SK-N-SH treated with all-trans-retinoic acid at 6 μM for 48 hours (cell line): ENCODE data around the gene ADGRA3.

Experiments
- SNAI2 ChIP-seq: fragments of 250-450 bp; sonication (Bioruptor Pico); IDR thresholded peaks from 2 replicates; pipeline ENCODE4 v1.5.0; 2020; ENCODE audit warnings: mild to moderate bottlenecking, moderate library complexity
- TCF4 ChIP-seq: fragments of 250-450 bp; sonication (Bioruptor Pico); IDR thresholded peaks from 2 replicates; pipeline ENCODE4 v1.8.0; 2021; ENCODE audit warnings: mild to moderate bottlenecking, moderate library complexity, borderline replicate concordance
- TF ChIP-seq, protein P1 (sequence below): fragments of 250-450 bp; sonication (Bioruptor Pico); IDR thresholded peaks from 2 replicates; pipeline ENCODE4 v1.8.0; 2020; ENCODE audit warnings: mild to moderate bottlenecking, moderate library complexity, borderline replicate concordance

GRCh38 chr4:22483551-22483981, 32.3 kb downstream of the ADGRA3 start:
- TF ChIP-seq SNAI2 (CRISPR knock-in tag) (no peak), TCF4 (CRISPR knock-in tag) (no peak)
- TF ChIP-seq, protein P1, sequence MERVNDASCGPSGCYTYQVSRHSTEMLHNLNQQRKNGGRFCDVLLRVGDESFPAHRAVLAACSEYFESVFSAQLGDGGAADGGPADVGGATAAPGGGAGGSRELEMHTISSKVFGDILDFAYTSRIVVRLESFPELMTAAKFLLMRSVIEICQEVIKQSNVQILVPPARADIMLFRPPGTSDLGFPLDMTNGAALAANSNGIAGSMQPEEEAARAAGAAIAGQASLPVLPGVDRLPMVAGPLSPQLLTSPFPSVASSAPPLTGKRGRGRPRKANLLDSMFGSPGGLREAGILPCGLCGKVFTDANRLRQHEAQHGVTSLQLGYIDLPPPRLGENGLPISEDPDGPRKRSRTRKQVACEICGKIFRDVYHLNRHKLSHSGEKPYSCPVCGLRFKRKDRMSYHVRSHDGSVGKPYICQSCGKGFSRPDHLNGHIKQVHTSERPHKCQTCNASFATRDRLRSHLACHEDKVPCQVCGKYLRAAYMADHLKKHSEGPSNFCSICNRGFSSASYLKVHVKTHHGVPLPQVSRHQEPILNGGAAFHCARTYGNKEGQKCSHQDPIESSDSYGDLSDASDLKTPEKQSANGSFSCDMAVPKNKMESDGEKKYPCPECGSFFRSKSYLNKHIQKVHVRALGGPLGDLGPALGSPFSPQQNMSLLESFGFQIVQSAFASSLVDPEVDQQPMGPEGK (CRISPR knock-in tag): no peak
